CD14-positive monocyte (primary cell): Measurements from ENCODE around the gene ETV4. TPM values are rescaled to one million over a fixed set of nuclear protein-coding genes. Genes with fewer than 3 reads are reported as not detected.

Experiments used
- DNase-seq, 3 donors: peaks; one replicate each; pipeline ENCODE4 v3.0.0-alpha.2; 2011 to 2022
- H2AFZ ChIP-seq: 2 replicates; pipeline ENCODE4 v1.6.0; 2012; ENCODE audit warnings: mild to moderate bottlenecking, low read depth, low read length, inconsistent platforms; ENCODE audit not compliant: insufficient read depth, poor library complexity, severe bottlenecking
- H3K27ac ChIP-seq, 2 donors: 1 replicate in 1 of 2; 2 replicates in 1 of 2; pipeline ENCODE4 v1.5.1; 2012 to 2013; ENCODE audit warnings: low read length in 2 of 2, control low read depth in 1 of 2, inconsistent platforms in 1 of 2, low read depth in 1 of 2, mild to moderate bottlenecking in 1 of 2
- H3K27me3 ChIP-seq, 2 donors: one replicate each; pipeline versions ENCODE4 v1.6.0 to v1.6.1; 2011 to 2013; ENCODE audit warnings: low read length in 2 of 2; ENCODE audit not compliant: control insufficient read depth in 2 of 2, insufficient read depth in 2 of 2
- H3K36me3 ChIP-seq, 2 donors: replicated peaks in 1 of 2; 1 replicate in 1 of 2; 2 replicates in 1 of 2; pipeline versions ENCODE4 v1.5.1 to v1.6.1; 2012 to 2013; ENCODE audit warnings: low read length in 2 of 2, control low read depth in 1 of 2, inconsistent platforms in 1 of 2, mild to moderate bottlenecking in 1 of 2; ENCODE audit not compliant: insufficient read depth in 2 of 2, control insufficient read depth in 1 of 2
- H3K4me1 ChIP-seq, 2 donors: 1 replicate in 1 of 2; 2 replicates in 1 of 2; pipeline versions ENCODE4 v1.5.1 to v1.6.1; 2012 to 2013; ENCODE audit warnings: low read length in 2 of 2, control low read depth in 1 of 2, inconsistent platforms in 1 of 2, mild to moderate bottlenecking in 1 of 2, moderate library complexity in 1 of 2; ENCODE audit not compliant: insufficient read depth in 2 of 2, control insufficient read depth in 1 of 2
- H3K4me2 ChIP-seq: replicated peaks from 2 replicates; pipeline ENCODE3; 2012; ENCODE audit warnings: low read length, moderate library complexity, mild to moderate bottlenecking; ENCODE audit not compliant: poor library complexity, severe bottlenecking; ENCODE audit errors: extremely low read depth
- H3K4me3 ChIP-seq, 3 experiments: fragments of 200-600 bp in 1 of 3; sonication (generic) in 1 of 3; replicated peaks in 1 of 3; 1 replicate in 2 of 3; 2 replicates in 1 of 3; pipeline ENCODE4 v1.5.1; 2011 to 2013; ENCODE audit warnings: low read length in 3 of 3, mild to moderate bottlenecking in 3 of 3, control low read depth in 2 of 3, low read depth in 2 of 3, inconsistent platforms in 1 of 3, moderate library complexity in 1 of 3
- H3K79me2 ChIP-seq: 2 replicates; pipeline ENCODE4 v1.6.0; 2012; ENCODE audit warnings: mild to moderate bottlenecking, control low read depth, inconsistent platforms, low read length, moderate library complexity; ENCODE audit not compliant: insufficient read depth
- H3K9ac ChIP-seq: 2 replicates; pipeline ENCODE4 v1.6.0; 2017; ENCODE audit warnings: low read length, mild to moderate bottlenecking; ENCODE audit not compliant: insufficient read depth, poor library complexity, severe bottlenecking
- H3K9me3 ChIP-seq, 2 donors: replicated peaks in 1 of 2; 1 replicate in 1 of 2; 2 replicates in 1 of 2; pipeline versions ENCODE4 v1.5.1 to v1.6.1; 2012 to 2013; ENCODE audit warnings: low read length in 2 of 2, control low read depth in 1 of 2; ENCODE audit not compliant: control insufficient read depth in 1 of 2, insufficient read depth in 1 of 2
- H4K20me1 ChIP-seq: 2 replicates; pipeline ENCODE4 v1.6.0; 2012; ENCODE audit warnings: mild to moderate bottlenecking, low read length, control low read depth, moderate library complexity; ENCODE audit not compliant: insufficient read depth
- H3K27ac Mint-ChIP-seq, 7 donors: one replicate each; pipeline ENCODE4 v1.8.0; 2020; ENCODE audit warnings: mild to moderate bottlenecking in 7 of 7, mixed read lengths in 7 of 7, moderate library complexity in 6 of 7, inconsistent platforms in 2 of 7
- H3K27me3 Mint-ChIP-seq, 3 donors: one replicate each; pipeline ENCODE4 v1.8.0; 2021 to 2022; ENCODE audit warnings: low read depth in 3 of 3, mild to moderate bottlenecking in 3 of 3, mixed read lengths in 3 of 3, moderate library complexity in 3 of 3, inconsistent platforms in 1 of 3
- H3K36me3 Mint-ChIP-seq, 2 donors: one replicate each; pipeline ENCODE4 v1.8.0; 2020; ENCODE audit warnings: mixed read lengths in 2 of 2, inconsistent platforms in 1 of 2, mild to moderate bottlenecking in 1 of 2
- H3K4me1 Mint-ChIP-seq: one replicate; pipeline ENCODE4 v1.8.0; 2020; ENCODE audit warnings: mild to moderate bottlenecking, mixed read lengths
- H3K4me3 Mint-ChIP-seq, 2 donors: one replicate each; pipeline ENCODE4 v1.8.0; 2020; ENCODE audit warnings: mild to moderate bottlenecking in 2 of 2, mixed read lengths in 2 of 2, moderate library complexity in 1 of 2
- H3K9me3 Mint-ChIP-seq, 7 donors: one replicate each; pipeline ENCODE4 v1.8.0; 2020 to 2022; ENCODE audit warnings: mixed read lengths in 7 of 7, mild to moderate bottlenecking in 6 of 7, moderate library complexity in 6 of 7, inconsistent platforms in 2 of 7
- WGBS: methylation state at CpG from one replicate; pipeline ENCODE4 v1.1.5; 2013; ENCODE audit warnings: missing lambda C conversion rate; ENCODE audit not compliant: insufficient coverage; 5-methylcytosine and 5-hydroxymethylcytosine counted together
- intact Hi-C, 2 donors: fragments of 100-400 bp; cut with micrococcal nuclease; formaldehyde crosslinking; loops; one replicate each; pipeline versions ENCODE4 v1.15.0 to v1.15.1; 2023
- polyA plus RNA-seq, 3 donors: library from polyadenylated mRNA; depleted of rRNA in 1 of 3; unstranded in 2 of 3; stranded (reverse) in 1 of 3; fragments of 300-500 nt in 2 of 3; fragments of >200 nt in 1 of 3; fragmentation: Illumina TruSeq in 2 of 3; gene quantifications; 1 replicate in 2 of 3; 2 replicates in 1 of 3; pipeline ENCODE4 v1.2.3, GENCODE V29; 2012 to 2021
- TF ChIP-seq, protein P1 (sequence below): fragments of 200-600 bp; IDR thresholded peaks from one replicate; pipeline ENCODE4 v1.8.0; 2022; ENCODE audit warnings: antibody characterized with exemption, mild to moderate bottlenecking

The ETV4 gene
- polyA plus RNA-seq, 3 donors, result not detected

DNA sequence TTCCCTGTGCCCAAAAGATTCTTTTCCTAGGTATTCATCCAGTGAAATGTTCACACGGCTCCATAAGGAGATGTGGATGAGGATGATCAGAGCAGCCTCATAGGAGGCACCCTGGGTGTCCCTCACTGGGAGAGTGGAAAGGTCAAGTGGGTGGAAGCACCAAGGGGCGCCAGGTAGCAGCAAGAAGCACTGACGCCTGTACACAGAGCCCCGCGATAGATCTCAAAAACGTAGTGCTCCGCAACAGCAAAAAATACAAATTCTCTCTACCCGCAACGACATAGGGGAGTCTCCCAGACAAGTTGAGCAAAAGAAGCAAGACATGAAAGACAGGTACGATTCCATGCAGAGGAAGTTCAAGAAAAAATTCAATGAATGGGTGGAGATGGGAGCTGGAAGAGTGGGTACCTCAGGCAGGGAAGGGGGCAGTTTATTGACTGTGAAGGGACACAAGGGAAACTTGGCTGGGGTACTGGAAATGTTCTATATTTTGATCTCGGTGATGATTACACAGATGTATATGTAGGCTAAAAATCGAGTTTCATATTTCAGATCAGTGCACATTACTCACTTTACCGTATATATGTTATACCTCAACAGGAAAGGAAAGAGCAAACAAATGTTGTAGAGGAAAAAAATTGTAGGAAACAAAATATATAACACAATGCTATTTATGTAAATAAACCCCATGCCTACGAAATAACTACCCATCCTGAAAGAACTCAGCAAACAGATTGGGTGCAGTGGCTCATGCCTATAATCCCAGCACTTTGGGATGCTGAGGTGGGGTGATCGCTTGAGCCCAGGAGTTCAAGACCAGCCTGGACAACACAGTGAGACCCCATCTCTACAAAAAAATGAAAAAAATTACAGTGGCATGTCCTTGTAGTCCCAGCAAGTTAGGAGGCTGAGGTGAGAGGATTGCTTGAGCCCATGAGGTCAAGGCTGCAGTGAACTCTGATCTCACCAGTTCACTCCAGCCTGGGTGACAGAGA, 17.8 kb upstream of the ETV4 start:
- H2AFZ ChIP-seq, result no peak overlapping the region
- no peaks in the 10 kb centered on the region for H3K79me2 ChIP-seq
- no peaks in the 10 kb centered on the region for H3K36me3 Mint-ChIP-seq
- WGBS, result 61% methylated on average over 8 of the region's 15 CpGs
- H3K27ac Mint-ChIP-seq, result no peak overlapping the region
- H4K20me1 ChIP-seq, result no peaks in the 10 kb centered on the region
- intact Hi-C loops, result no loop called here
- H3K4me3 ChIP-seq, result no peak overlapping the region
- H3K4me3 Mint-ChIP-seq, result peak overlapping the region in 1 of 2 donors; percentile 77
- no peak overlapping the region for H3K27ac ChIP-seq
- no peak overlapping the region for H3K9ac ChIP-seq
- peaks cover 33 to 39% (median 38%) of the 10 kb centered on the region in 3 donors for H3K27me3 Mint-ChIP-seq
- H3K36me3 ChIP-seq, result no peaks in the 10 kb centered on the region
- H3K4me1 ChIP-seq, result no peaks in the 10 kb centered on the region
- DNase-seq, result no peak
- H3K4me1 Mint-ChIP-seq, result peaks cover 10% of the 10 kb centered on the region
- H3K27me3 ChIP-seq, result peaks cover 25 to 28% of the 10 kb centered on the region in 2 donors
- TF ChIP-seq, protein P1, sequence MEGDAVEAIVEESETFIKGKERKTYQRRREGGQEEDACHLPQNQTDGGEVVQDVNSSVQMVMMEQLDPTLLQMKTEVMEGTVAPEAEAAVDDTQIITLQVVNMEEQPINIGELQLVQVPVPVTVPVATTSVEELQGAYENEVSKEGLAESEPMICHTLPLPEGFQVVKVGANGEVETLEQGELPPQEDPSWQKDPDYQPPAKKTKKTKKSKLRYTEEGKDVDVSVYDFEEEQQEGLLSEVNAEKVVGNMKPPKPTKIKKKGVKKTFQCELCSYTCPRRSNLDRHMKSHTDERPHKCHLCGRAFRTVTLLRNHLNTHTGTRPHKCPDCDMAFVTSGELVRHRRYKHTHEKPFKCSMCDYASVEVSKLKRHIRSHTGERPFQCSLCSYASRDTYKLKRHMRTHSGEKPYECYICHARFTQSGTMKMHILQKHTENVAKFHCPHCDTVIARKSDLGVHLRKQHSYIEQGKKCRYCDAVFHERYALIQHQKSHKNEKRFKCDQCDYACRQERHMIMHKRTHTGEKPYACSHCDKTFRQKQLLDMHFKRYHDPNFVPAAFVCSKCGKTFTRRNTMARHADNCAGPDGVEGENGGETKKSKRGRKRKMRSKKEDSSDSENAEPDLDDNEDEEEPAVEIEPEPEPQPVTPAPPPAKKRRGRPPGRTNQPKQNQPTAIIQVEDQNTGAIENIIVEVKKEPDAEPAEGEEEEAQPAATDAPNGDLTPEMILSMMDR, result no peak
- H3K9me3 ChIP-seq, result no peaks in the 10 kb centered on the region
- peaks cover 0 to 5% (median 0%) of the 10 kb centered on the region in 7 donors for H3K9me3 Mint-ChIP-seq
- no peak overlapping the region for H3K4me2 ChIP-seq

DNA sequence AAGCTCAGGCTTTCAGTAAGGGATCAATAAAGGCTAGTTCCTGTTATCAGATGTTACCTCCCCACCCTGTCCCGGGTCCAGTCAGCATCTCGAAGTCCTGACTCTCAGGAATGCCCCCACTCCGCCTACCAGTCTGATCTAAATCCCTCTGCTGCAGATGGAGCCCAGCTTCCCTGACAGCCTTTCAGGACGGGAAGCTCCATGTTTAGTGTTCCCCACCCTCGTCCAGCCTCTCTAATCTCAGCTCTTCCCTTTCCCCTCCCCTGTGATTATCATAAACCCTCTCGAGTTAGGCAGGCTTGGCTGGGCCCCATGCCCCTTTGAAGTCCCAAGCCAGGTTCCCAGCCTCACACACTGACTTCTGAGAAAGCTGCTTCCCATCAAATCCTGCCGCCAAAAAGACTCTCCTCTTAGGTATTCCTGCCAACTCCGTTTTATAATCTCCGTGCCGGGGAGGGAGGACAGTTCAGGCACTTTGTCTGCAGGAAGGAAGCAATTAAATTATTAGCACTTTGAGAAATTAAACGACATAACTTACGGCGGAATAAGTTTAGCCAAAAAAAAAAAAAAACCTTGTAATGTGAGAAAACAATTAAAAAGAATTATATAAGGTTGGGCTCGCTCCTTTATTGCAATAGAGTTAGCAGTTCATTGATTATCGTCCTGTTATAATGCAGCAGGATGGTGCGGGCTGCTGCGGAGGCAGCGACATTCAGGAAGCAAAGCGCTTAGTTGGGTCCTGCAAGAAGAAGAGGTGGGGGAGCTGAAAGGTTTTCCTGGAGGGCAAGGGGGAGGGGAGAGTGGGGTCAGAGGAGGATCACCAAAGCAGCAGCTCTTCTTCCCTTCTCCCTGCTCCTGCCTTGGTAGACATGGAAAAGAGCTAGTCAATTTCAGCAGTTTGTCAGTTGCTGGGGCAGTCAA, 16.8 kb upstream of the ETV4 start:
- H3K4me3 Mint-ChIP-seq, result peak overlapping the region in 1 of 2 donors; percentile 77
- no peak for DNase-seq
- Histone ChIP-seq H2AFZ (no peak overlapping the region), H4K20me1 (no peaks in the 10 kb centered on the region), H3K4me1 (no peaks in the 10 kb centered on the region), H3K36me3 (no peaks in the 10 kb centered on the region), H3K9me3 (no peaks in the 10 kb centered on the region), H3K9ac (no peak overlapping the region), H3K4me2 (no peak overlapping the region), H3K27me3 (peaks cover 25 to 28% of the 10 kb centered on the region in 2 donors), H3K79me2 (no peaks in the 10 kb centered on the region), H3K4me3 (no peak overlapping the region), H3K27ac (no peak overlapping the region)
- H3K9me3 Mint-ChIP-seq, result peaks cover 0 to 5% (median 0%) of the 10 kb centered on the region in 7 donors
- no peaks in the 10 kb centered on the region for H3K36me3 Mint-ChIP-seq
- peak overlapping the region in 1 of 7 donors; percentile 1 for H3K27ac Mint-ChIP-seq
- 22% methylated on average over 11 of the region's 19 CpGs for WGBS
- intact Hi-C loops, result no loop called here
- H3K27me3 Mint-ChIP-seq, result peaks cover 33 to 40% (median 35%) of the 10 kb centered on the region in 3 donors
- peaks cover 10% of the 10 kb centered on the region for H3K4me1 Mint-ChIP-seq
- TF ChIP-seq, protein P1, result no peak
